KMS-11 (cell line): ENCODE data around the gene DOK6.

ENCODE experiments used
- H2AFZ ChIP-seq: fragments of 200-600 bp; sonication (generic); 2 replicates; pipeline ENCODE4 v1.6.1; 2016; ENCODE audit warnings: antibody characterized with exemption, mixed run types, low read depth
- H3K27ac ChIP-seq: fragments of 200-600 bp; sonication (generic); 2 replicates; pipeline ENCODE4 v1.6.1; 2016; ENCODE audit warnings: mild to moderate bottlenecking, mixed run types
- H3K27me3 ChIP-seq: fragments of 200-600 bp; sonication (generic); 2 replicates; pipeline ENCODE4 v1.6.1; 2017; ENCODE audit warnings: mild to moderate bottlenecking, low read depth, mixed run types, moderate library complexity; ENCODE audit not compliant: insufficient read depth
- H3K36me3 ChIP-seq: fragments of 200-600 bp; sonication (generic); 2 replicates; pipeline ENCODE4 v1.6.1; 2017; ENCODE audit warnings: mild to moderate bottlenecking, mixed run types; ENCODE audit not compliant: insufficient read depth
- H3K4me1 ChIP-seq: fragments of 200-600 bp; sonication (generic); 2 replicates; pipeline ENCODE4 v1.6.1; 2016; ENCODE audit warnings: mild to moderate bottlenecking, low read depth, mixed run types; ENCODE audit not compliant: poor library complexity, severe bottlenecking
- H3K4me2 ChIP-seq: fragments of 200-600 bp; sonication (generic); 2 replicates; pipeline ENCODE4 v1.7.0; 2016; ENCODE audit warnings: mild to moderate bottlenecking, mixed run types
- H3K4me3 ChIP-seq: fragments of 200-600 bp; sonication (generic); IDR thresholded peaks from 2 replicates; pipeline ENCODE4 v1.6.1; 2017; ENCODE audit warnings: low read depth, low read length, mixed read lengths; ENCODE audit not compliant: insufficient read depth
- H3K79me2 ChIP-seq: fragments of 200-600 bp; sonication (generic); 2 replicates; pipeline ENCODE4 v1.6.1; 2016; ENCODE audit warnings: low read depth, mixed run types; ENCODE audit not compliant: insufficient read depth
- H3K9ac ChIP-seq: fragments of 200-600 bp; sonication (generic); 2 replicates; pipeline ENCODE4 v1.6.1; 2016; ENCODE audit warnings: mild to moderate bottlenecking, mixed run types
- H4K20me1 ChIP-seq: fragments of 200-600 bp; sonication (generic); 2 replicates; pipeline ENCODE4 v1.6.1; 2016; ENCODE audit warnings: mild to moderate bottlenecking, mixed run types; ENCODE audit not compliant: insufficient read depth
- CTCF ChIP-seq: fragments of 200-600 bp; sonication (generic); conservative IDR thresholded peaks from 2 replicates; pipeline ENCODE4 v1.6.1; 2017; ENCODE audit warnings: low read depth, mild to moderate bottlenecking, antibody characterized with exemption, low read length, moderate library complexity, mixed read lengths

Gene DOK6

GRCh38 chr18:69780851-69781250 lies 380.2 kb downstream of the DOK6 start:
- no peak for TF ChIP-seq CTCF
- H4K20me1 ChIP-seq, result no peaks in the 10 kb centered on the region
- no peak overlapping the region for H3K27ac ChIP-seq
- H3K79me2 ChIP-seq, result no peaks in the 10 kb centered on the region
- no peak overlapping the region for H3K4me3 ChIP-seq
- H3K4me1 ChIP-seq, result no peaks in the 10 kb centered on the region
- H3K4me2 ChIP-seq, result no peak overlapping the region
- H3K36me3 ChIP-seq, result no peaks in the 10 kb centered on the region
- no peak overlapping the region for H2AFZ ChIP-seq
- no peaks in the 10 kb centered on the region for H3K27me3 ChIP-seq
- H3K9ac ChIP-seq, result no peak overlapping the region

GRCh38 chr18:69784815-69785214 lies 384.1 kb downstream of the DOK6 start:
- no peak overlapping the region for H3K27ac ChIP-seq
- H3K36me3 ChIP-seq, result no peaks in the 10 kb centered on the region
- no peaks in the 10 kb centered on the region for H3K79me2 ChIP-seq
- no peak overlapping the region for H3K4me3 ChIP-seq
- H2AFZ ChIP-seq, result no peak overlapping the region
- no peak for TF ChIP-seq CTCF
- no peaks in the 10 kb centered on the region for H4K20me1 ChIP-seq
- H3K9ac ChIP-seq, result no peak overlapping the region
- H3K27me3 ChIP-seq, result no peaks in the 10 kb centered on the region
- H3K4me1 ChIP-seq, result no peaks in the 10 kb centered on the region
- H3K4me2 ChIP-seq, result no peak overlapping the region

GRCh38 chr18:69785466-69785865 lies 384.8 kb downstream of the DOK6 start:
- Histone ChIP-seq H3K27me3 (no peaks in the 10 kb centered on the region), H3K36me3 (no peaks in the 10 kb centered on the region), H3K27ac (no peak overlapping the region)

GRCh38 chr18:69786427-69786826 lies 385.7 kb downstream of the DOK6 start:
- Histone ChIP-seq H3K27ac (no peak overlapping the region), H4K20me1 (no peaks in the 10 kb centered on the region), H3K79me2 (no peaks in the 10 kb centered on the region), H3K36me3 (no peaks in the 10 kb centered on the region), H3K9ac (no peak overlapping the region), H3K4me3 (no peak overlapping the region), H3K27me3 (no peaks in the 10 kb centered on the region), H3K4me2 (no peak overlapping the region), H2AFZ (no peak overlapping the region), H3K4me1 (no peaks in the 10 kb centered on the region)
- no peak for TF ChIP-seq CTCF

More at GRCh38 chr18:69785466-69785865, 384.8 kb downstream of the DOK6 start:
- no peak overlapping the region for H3K4me3 ChIP-seq
- no peak overlapping the region for H3K9ac ChIP-seq
- H3K4me2 ChIP-seq, result no peak overlapping the region
- no peaks in the 10 kb centered on the region for H4K20me1 ChIP-seq
- no peaks in the 10 kb centered on the region for H3K79me2 ChIP-seq
- TF ChIP-seq CTCF, result no peak
- no peak overlapping the region for H2AFZ ChIP-seq
- H3K4me1 ChIP-seq, result no peaks in the 10 kb centered on the region
